ENCODE measurements around the gene SLC2A11.
A peak's percentile ranks its signal among the peaks of the same experiment; 100 is the strongest.
"Not testable (repeated sequence)": the region's sequence is repeated elsewhere in the genome, so short reads cannot be mapped to it uniquely, and the experiment has no call there.

SLC2A11 gene

DNA sequence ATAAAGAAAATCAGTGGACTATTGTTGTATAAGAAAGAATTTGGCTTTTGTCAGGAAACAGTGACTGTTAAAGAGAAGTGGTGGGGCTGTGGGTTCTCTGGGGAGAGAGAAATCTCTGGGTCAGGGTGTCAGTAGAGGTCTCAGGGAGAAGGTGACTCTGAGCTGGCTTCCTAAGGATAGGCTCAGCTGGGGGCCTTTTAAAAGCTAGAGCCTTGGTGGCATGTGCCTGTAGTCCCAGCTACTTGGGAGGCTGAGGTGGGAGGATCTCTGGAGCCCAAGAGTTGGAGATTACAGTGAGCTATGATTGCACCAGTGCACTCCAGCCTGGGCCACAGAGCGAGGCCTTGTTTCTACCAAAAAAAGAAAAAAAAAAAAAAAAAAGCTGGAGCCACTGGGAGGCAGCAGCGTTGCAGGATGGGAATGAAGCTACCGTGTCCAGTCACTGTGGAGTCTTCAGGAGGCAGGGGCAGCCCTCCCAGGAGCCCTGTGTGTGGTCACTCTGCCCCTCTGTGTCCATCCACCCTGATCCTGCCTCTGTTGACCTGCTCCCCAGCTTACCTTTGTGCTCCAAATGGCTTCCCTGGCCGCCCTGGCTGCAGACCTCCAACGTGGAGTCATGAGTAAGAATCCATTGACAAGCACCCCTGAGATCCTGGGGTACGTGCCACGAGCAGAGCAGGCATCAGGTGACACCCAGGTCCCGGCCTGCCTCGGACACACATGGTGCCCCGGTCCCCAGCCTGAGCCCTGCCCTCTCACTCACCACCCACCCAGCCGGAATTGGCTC is 31.1 kb downstream of the SLC2A11 start:
- DNase-seq (ENCODE audit: low read depth in 3 of 3, low spot score in 1 of 3), result no peak

DNA sequence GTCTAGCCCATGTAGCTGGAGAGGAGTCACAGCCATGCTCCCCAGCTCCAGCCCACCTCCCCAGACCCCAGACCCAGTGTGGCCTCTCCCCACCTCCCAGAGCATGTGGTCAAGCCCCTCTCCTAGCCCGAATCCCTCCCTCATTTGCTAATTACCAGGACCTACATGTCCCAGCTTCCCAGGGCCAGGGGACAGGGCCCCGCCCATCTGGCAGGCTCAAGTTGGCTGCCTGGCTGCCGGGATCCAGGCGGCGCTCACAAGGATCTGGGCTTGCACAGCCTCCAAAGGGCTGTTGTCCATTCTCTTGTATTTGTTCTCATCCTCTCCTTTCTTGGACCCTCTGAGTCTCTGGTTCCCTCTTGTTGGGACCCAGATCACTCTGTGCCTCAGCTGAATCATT is 31.9 kb downstream of the SLC2A11 start:
- no peak for DNase-seq (ENCODE audit: low read depth in 3 of 3, low spot score in 1 of 3)

DNA sequence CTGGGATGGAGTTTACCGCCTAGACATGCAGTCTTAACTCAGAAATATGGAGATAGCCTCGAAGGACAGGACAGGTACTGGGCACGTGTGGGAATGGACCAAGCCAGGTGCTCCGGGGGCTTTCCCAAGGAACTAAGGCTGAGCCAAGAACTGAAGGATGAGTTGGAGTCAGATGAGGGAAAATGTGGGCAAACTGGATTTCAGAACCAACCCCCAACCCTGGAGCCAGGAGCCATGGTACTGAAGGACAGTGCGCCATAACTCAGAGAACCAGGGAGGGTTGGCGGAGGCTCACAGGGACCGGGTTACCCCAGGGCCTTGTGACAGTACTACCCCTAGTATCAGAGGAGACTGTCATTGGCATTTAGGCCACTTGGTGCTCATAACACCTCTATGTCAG is 34.1 kb downstream of the SLC2A11 start:
- DNase-seq (ENCODE audit: low read depth in 3 of 3, low spot score in 1 of 3), result no peak

DNA sequence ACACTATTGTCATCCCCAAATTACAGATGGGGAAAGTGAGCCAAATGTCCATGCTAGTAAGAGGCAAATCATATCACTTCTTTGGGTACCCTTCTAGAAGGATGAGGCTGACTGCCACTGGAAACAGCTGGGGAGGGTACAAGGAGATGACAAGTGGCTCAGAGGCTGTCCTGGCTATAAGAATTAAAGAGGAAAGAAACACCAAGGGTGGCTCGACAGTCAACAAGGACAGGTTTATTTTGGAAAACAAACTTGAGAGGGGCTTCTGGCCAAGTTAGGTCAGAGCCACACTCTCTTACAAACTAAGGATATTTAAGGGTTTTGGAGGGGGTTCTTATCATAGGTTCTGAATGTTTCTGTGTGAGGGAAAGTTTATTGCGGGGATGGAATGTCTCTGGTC is 34.5 kb downstream of the SLC2A11 start:
- no peak for DNase-seq (ENCODE audit: low read depth in 3 of 3, low spot score in 1 of 3)

DNA sequence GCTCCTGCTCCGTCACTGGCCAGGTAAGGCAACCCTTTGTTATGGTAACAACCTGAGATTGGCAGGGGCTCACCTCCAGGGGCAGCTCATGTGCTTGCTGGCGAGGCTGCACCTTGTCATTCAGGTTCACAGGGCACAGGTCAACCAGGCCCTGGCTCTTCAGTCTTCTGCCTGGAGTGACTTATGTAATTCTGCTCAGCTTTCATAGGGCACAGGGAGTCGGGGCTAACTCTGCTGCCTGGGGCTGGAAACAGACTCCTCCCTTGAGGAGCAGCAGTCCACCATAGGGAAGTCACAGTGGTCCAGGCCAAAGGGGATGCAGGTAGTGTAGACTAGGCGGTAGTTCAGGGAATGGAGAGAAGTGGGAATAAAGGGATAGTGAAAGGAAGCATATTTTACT is 35.0 kb downstream of the SLC2A11 start:
- DNase-seq (ENCODE audit: low read depth in 3 of 3, low spot score in 1 of 3), result no peak

DNA sequence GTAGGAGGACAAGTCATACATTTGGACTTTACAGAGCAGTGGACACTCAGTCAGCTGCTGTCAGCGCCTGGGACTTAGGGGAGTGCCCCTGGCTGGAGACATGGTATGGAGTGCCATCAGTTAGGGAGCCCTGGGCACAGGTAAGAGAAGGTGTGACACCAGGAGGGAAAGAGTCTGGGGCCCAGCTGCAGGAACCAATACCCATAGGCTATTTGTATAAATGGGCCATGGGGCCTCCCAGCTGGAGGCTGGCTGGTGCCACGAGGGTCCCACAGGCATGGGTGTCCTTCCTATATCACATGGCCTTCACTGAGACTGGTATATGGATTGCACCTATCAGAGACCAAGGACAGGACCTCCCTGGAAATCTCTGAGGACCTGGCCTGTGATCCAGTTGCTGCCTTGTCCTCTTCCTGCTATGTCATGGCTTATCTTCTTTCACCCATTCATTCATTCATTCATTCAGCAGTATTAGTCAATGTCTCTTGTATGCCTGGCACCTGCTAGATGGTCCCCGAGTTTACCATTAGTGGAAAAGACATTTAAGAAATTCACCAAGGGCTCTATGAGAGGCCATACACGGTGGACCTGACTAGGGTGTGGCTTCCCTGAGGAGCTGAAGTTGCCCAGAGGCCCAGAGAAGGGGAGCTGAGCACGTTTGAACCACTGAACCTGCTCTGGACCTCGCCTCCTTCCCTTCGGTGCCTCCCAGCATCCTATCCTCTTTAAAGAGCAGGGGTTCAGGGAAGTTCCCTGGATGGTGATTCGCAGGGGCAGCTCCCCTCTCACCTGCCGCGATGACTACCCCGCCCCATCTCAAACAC is 35.7 kb downstream of the SLC2A11 start:
- DNase-seq (ENCODE audit: low read depth in 3 of 3, low spot score in 1 of 3), result no peak

DNA sequence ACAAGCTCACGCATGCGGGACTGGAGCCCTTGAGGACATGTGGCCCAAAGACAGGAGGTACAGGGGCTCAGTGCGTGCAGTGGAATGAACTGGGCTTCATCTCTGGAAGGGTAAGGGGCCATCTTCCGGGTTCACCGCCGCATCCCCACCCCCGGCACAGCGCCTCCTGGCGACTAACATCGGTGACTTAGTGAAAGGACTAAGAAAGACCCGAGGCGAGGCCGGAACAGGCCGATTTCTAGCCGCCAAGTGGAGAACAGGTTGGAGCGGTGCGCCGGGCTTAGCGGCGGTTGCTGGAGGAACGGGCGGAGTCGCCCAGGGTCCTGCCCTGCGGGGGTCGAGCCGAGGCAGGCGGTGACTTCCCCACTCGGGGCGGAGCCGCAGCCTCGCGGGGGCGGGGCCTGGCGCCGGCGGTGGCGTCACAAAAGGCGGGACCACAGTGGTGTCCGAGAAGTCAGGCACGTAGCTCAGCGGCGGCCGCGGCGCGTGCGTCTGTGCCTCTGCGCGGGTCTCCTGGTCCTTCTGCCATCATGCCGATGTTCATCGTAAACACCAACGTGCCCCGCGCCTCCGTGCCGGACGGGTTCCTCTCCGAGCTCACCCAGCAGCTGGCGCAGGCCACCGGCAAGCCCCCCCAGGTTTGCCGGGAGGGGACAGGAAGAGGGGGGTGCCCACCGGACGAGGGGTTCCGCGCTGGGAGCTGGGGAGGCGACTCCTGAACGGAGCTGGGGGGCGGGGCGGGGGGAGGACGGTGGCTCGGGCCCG is 36.5 kb downstream of the SLC2A11 start, which contains the start of gene MIF:
Gene MIF (plus strand): TSS at position 439 of the 765 bp plus-strand sequence. CDS start 92 bp downstream, at position 531.
- peak; percentile 82 to 98 (median 87) for DNase-seq (ENCODE audit: low read depth in 3 of 3, low spot score in 1 of 3)

DNA sequence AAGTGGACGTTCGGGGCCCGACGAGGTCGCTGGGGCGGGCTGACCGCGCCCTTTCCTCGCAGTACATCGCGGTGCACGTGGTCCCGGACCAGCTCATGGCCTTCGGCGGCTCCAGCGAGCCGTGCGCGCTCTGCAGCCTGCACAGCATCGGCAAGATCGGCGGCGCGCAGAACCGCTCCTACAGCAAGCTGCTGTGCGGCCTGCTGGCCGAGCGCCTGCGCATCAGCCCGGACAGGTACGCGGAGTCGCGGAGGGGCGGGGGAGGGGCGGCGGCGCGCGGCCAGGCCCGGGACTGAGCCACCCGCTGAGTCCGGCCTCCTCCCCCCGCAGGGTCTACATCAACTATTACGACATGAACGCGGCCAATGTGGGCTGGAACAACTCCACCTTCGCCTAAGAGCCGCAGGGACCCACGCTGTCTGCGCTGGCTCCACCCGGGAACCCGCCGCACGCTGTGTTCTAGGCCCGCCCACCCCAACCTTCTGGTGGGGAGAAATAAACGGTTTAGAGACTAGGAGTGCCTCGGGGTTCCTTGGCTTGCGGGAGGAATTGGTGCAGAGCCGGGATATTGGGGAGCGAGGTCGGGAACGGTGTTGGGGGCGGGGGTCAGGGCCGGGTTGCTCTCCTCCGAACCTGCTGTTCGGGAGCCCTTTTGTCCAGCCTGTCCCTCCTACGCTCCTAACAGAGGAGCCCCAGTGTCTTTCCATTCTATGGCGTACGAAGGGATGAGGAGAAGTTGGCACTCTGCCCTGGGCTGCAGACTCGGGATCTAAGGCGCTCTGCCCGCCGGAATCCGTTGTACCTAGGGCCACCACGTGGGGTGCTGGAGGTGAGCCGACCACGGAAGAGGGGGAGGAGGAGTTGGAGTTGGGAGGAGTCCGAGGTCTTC is 37.3 kb downstream of the SLC2A11 start:
- peak in 2 of 3 donors; percentile 31 to 55 for DNase-seq (ENCODE audit: low read depth in 3 of 3, low spot score in 1 of 3)

DNA sequence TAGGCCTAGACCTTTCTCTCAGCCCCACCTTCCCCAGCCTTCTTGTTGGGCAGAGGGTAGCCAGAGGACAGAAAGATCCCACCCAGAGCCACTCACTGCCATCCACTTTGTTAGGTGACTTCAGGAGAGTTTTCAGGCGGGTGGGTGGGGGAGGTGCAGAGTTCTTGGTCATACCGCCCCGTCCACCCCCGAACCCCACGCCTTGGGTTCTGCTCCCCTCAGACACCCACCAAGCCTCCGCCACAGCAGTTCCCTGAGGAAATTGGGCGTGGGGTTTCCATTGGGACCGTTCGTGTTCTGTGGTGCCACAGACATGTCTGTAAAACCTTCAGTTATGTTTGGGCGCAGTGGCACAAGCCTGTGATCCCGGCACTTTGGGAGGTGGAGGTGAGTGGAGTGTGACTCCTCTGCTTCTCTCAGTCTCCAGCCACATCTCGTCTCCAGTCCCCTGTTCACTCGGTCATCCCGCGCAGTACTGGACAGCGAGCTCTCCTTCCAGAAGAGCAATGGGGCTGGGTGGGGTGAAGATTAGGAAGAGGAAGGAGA is 38.0 kb downstream of the SLC2A11 start:
- no peak for DNase-seq (ENCODE audit: low read depth in 3 of 3, low spot score in 1 of 3)

DNA sequence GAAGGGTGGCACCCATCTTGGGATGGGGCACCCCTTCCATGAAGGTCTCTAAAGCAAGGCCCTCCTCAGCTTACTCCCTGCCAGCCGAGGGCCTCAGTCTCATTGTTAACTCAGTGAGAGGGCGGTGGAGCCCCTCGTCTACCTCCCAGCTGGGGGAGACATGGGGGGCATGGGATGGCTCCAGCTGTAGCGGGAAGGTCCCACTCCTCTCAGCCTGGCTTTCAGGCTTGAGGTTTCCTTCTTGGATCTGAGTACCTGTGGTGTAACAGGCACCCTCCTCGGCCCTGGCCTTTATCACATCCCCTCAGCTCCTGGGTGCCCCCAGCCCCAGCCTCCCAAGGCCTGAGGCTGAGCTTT is 38.5 kb downstream of the SLC2A11 start:
- DNase-seq (ENCODE audit: low read depth in 3 of 3, low spot score in 1 of 3), result no peak

DNA sequence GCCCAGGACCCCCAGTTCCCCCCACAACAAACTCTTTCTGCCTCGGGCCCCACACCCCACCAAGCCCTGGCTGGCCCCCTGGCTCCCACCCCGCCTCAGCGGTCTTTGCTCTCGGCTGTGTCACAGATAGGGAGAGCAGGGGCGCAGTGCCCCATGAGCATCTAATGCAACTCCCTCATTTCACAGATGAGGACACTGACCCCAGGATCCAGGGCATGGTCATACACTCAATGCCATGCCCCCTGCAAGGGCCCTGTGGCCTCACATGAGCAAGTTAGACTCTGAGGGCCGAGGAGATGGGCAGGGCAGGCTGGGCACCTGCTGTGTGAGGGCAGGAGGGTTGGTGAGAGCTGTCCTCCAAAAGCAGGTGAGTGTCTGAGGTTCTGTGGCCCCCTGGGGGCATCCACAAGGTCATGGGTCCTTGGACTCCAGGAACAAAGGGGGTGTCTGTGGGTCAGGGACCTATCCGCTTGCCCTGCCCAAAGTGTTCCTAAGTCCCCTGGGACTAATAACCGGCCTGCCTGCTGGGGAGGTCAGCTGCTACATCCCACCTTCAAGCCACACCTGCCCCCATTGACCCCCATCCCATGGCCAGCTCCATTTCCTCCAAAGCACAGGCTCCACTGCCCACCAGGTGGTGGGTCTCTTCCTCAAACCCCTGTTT is 39.0 kb downstream of the SLC2A11 start:
- no peak for DNase-seq (ENCODE audit: low read depth in 3 of 3, low spot score in 1 of 3)

DNA sequence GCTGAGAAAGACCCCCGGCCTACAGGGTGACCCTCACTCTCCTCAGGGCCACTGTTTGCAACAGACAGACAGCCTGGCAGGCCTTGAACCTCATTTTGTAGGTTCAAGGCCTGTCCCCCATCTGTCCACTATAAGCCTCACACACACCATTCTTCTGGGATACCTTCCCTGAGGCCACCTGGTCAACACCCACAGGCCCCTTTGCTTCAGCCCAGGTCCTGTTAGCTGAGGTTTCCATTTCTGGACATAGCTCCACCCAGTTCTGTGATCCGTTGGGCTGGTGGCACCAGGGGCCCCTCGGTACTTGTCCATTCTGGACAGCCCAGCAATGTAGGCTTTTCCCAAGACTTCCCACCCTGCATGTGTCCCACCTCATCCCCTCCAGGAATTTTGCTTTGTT is 39.6 kb downstream of the SLC2A11 start:
- no peak for DNase-seq (ENCODE audit: low read depth in 3 of 3, low spot score in 1 of 3)

DNA sequence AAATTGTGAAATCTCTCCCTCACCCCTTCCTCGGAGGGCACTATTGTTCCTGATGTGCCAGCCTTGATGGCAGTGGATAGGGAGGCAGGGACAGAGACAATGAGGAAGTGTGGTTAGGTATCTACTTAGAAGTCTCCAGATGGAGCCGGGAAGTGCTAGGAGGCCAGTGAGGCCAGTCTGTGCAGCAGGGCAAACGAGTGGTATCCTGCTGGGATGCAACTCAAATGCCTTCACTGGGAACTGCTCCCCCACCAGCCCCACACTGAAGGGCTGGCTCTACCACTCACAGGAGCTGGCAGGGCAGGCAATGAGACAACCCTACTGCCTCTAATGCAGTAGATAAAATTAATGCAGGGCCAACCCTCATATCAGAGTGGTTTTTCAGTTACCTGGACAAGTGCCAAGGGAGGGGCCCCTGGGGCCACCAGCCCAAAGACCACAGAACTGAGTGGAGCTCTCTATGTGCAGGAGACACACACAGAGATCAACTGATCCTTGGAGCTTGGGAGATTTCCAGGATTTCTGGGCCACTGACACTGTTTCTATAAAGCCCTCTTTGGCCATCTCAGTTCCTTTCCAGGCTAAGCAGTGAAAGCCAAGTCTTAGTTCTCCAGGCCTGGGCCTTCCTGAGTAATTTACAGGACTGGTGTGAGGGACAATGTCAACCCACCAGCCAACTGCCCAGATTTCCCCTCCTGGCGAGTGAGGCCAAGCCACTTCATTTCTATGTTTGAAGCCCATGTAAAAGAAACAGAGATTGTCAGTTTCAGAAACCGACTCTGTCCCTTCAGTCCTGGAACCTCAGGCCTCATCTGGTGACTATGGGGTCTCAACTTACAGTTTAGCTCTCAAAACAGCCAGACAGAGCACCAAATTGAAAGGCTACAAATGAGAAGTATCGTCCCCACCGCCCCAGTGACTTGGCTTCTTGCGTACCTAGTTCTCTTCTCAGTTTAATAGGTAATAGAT is 40.6 kb downstream of the SLC2A11 start:
- no peak for DNase-seq (ENCODE audit: low read depth in 3 of 3, low spot score in 1 of 3)

DNA sequence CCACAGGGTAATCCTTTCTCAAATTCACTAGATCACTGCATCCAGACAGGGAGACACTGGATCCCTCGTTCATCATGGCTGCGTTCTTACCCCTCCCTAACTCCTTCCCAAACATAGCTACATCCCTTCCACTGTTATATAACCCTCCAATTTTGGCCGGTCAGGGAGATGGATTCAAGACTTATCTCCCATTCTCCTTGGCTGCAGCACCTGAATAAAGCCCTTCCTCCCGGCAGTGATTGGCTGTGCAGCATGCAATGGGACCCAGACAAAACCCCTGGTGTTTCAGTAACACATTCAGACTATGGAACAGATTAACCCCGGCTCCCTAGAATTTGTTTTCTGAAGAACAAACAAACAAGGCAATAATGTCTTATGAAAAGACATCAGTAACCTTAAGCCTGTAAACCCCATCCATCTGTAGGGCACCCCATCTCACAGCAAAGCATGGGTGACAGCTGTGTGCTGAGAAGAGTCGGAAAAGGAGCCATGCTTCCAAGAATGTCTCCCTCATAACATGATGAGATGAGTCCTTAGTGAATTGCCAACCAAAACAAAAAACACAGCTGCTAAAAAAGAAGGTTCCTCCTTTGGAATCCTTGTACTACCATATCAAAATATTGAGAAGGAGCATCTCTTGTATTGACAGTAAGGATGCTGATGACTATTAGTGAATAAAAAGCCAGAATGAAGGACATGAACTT is 41.5 kb downstream of the SLC2A11 start:
- DNase-seq (ENCODE audit: low read depth in 3 of 3, low spot score in 1 of 3), result no peak

DNA sequence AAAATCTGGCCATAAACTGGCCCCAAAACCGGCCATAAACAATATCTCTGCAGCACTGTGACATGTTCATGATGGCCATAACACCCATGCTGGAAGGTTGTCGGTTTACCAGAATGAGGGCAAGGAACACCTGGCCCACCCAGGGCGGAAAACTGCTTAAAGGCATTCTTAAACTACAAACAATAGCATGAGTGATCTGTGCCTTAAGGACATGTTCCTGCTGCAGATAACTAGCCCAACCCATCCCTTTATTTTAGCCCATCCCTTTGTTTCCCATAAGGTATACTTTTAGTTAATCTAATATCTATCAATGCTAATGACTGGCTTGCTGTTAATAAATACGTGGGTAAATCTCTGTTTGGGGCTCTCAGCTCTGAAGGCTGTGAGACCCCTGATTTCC is 42.6 kb downstream of the SLC2A11 start:
- not testable (repeated sequence) for DNase-seq (ENCODE audit: low read depth in 3 of 3, low spot score in 1 of 3)

DNA sequence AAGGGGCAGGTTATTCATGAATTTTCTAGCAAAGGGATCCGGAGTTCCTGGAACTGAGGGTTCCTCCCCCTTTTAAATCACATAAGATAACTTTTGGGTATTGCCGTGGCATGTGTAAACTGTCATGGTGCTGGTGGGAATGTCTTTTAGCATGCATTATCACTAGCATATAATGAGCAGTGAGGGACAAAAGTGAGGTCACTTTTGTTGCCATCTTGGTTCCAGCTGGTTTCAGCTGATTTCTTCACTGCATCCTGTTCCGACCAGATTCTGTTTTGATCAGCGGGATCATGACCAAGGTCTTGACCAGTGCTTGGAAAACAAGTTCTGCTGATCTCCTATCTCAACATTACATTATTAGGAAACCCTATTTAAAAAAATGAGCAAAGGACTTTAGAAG is 43.9 kb downstream of the SLC2A11 start:
- no peak for DNase-seq (ENCODE audit: low read depth in 3 of 3, low spot score in 1 of 3)

DNA sequence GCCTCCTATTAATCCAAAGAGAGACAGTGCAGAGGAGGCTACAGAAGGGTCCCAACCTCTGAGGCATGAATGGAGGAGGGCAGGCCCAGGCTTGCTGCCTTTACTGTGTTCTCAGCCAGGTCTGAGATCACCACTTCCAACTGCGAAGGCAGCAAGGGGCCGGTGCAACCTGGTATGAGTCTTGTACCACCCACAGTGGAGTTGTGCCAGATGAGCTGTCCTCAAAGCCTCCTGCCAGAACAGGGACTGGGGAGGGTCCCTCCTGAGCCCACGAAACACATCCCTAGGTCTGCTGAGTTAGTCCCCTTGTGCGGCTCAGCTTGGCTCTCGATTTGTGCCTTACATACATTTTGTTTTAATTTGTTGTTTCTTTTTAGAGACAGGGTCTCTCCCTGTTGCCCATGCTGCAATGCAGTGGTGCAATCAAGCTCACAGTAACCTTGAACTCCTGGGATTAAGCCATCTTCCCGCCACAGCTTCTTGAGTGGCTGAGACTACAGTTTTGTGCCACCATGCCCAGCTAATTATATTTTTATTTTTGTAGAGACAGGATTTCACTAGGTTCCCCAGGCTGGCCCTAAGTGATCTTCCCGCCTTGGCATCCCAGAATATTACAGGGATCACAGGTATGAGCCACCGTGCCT is 45.8 kb downstream of the SLC2A11 start:
- DNase-seq (ENCODE audit: low read depth in 3 of 3, low spot score in 1 of 3), result no peak
